Activated CD4-positive, alpha-beta memory T cell treated with anti-CD3 and anti-CD28 coated beads, Interleukin-2, amount 10 ng/mL, durations not matched to agents 7 days and 5 days (primary cell): ENCODE results near the gene ITGAD. TPM values are rescaled to one million over a fixed set of nuclear protein-coding genes. Genes with fewer than 3 reads are reported as not detected.
A peak's percentile ranks its signal among the peaks of the same experiment; 100 is the strongest.

Source experiments
- CTCF ChIA-PET: fragments of 350-600 bp; sonication (Branson Sonifier 250); formaldehyde crosslinking; loops from one replicate; lab custom pipeline; 2021; ENCODE audit warnings: antibody characterized with exemption, inconsistent platforms; lab: Charles Lee
- POLR2A ChIA-PET: fragments of 350-600 bp; sonication (Branson Sonifier 250); formaldehyde crosslinking; loops from one replicate; lab custom pipeline; 2021; ENCODE audit warnings: antibody characterized with exemption; lab: Charles Lee
- DNase-seq: peaks from one replicate; pipeline ENCODE4 v3.0.0-alpha.2; 2020
- H3K27ac Mint-ChIP-seq: one replicate; pipeline ENCODE4 v1.8.0; 2021; ENCODE audit warnings: mild to moderate bottlenecking, mixed read lengths
- H3K27me3 Mint-ChIP-seq: one replicate; pipeline ENCODE4 v1.8.0; 2021; ENCODE audit warnings: mixed read lengths
- H3K36me3 Mint-ChIP-seq: one replicate; pipeline ENCODE4 v1.8.0; 2021; ENCODE audit warnings: low read depth, mixed read lengths
- H3K4me1 Mint-ChIP-seq: one replicate; pipeline ENCODE4 v1.8.0; 2021; ENCODE audit warnings: mixed read lengths
- H3K4me3 Mint-ChIP-seq: one replicate; pipeline ENCODE4 v1.8.0; 2021; ENCODE audit warnings: mild to moderate bottlenecking, mixed read lengths
- H3K9me3 Mint-ChIP-seq: one replicate; pipeline ENCODE4 v1.8.0; 2021; ENCODE audit warnings: mixed read lengths
- total RNA-seq, 2 experiments: library from RNA; stranded (reverse); gene quantifications; one replicate each; pipeline ENCODE4 v1.2.3, GENCODE V29; 2021

The ITGAD gene
- total RNA-seq, 2 experiments from 2014 or later, result not detected

GRCh38 chr16:31460582-31461002 is 67.5 kb downstream of the ITGAD start:
- Mint-ChIP-seq H3K4me1 (peaks cover 41% of the 10 kb centered on the region), H3K9me3 (no peaks in the 10 kb centered on the region), H3K27me3 (no peaks in the 10 kb centered on the region), H3K4me3 (peak overlapping the region; percentile 86), H3K27ac (peak overlapping the region; percentile 92), H3K36me3 (peaks cover 31% of the 10 kb centered on the region)
- DNase-seq, result no peak
- POLR2A ChIA-PET, result interaction anchor here (0.7 to 5.2 kb wide), 19 partner anchors 9 to 421 kb away, joined by 3 to 66 read pairs (median 4); partner anchors contain the start of genes FUS, ITGAX, PYCARD and RUSF1
- CTCF ChIA-PET, result interaction anchor here (0.9 to 6.7 kb wide), 36 partner anchors 9 to 646 kb away, joined by 3 to 69 read pairs (median 4); partner anchors contain the start of genes FUS, HSD3B7, PYCARD and RUSF1

GRCh38 chr16:31461201-31461920 is 68.2 kb downstream of the ITGAD start:
- Mint-ChIP-seq H3K27ac (peak overlapping the region; percentile 42), H3K4me1 (peaks cover 34% of the 10 kb centered on the region), H3K9me3 (no peaks in the 10 kb centered on the region), H3K27me3 (no peaks in the 10 kb centered on the region), H3K36me3 (peaks cover 31% of the 10 kb centered on the region), H3K4me3 (no peak overlapping the region)
- no peak for DNase-seq
- ChIA-PET CTCF (interaction anchor here (0.6 to 6.7 kb wide), 34 partner anchors 9 to 511 kb away, joined by 3 to 69 read pairs (median 5); partner anchors contain the start of genes HSD3B7, PYCARD, RUSF1 and TGFB1I1), POLR2A (interaction anchor here (0.7 to 5.2 kb wide), 13 partner anchors 15 to 420 kb away, joined by 3 to 66 read pairs (median 20); partner anchors contain the start of genes FUS, PYCARD, RUSF1 and ZNF267)

GRCh38 chr16:31461921-31462804 is 69.0 kb downstream of the ITGAD start:
- no peaks in the 10 kb centered on the region for H3K9me3 Mint-ChIP-seq
- no peak overlapping the region for H3K27ac Mint-ChIP-seq
- peaks cover 32% of the 10 kb centered on the region for H3K4me1 Mint-ChIP-seq
- POLR2A ChIA-PET, result interaction anchor here (1.1 to 5.2 kb wide), 2 partner anchors 283 to 411 kb away, joined by 3 to 66 read pairs; partner anchors contain the start of genes FUS and ZNF267
- no peak for DNase-seq
- H3K4me3 Mint-ChIP-seq, result no peak overlapping the region
- H3K27me3 Mint-ChIP-seq, result no peaks in the 10 kb centered on the region
- CTCF ChIA-PET, result interaction anchor here (1.9 to 6.7 kb wide), 2 partner anchors 8 to 407 kb away, joined by 15 to 69 read pairs; partner anchors contain the start of gene TGFB1I1
- peaks cover 32% of the 10 kb centered on the region for H3K36me3 Mint-ChIP-seq

- DNase-seq, result no peak
These were observed 71.2 kb downstream of the ITGAD start for GRCh38 chr16:31464348-31464769.

GRCh38 chr16:31464781-31465260 is 71.7 kb downstream of the ITGAD start:
- Mint-ChIP-seq H3K27me3 (no peaks in the 10 kb centered on the region), H3K4me3 (no peak overlapping the region), H3K36me3 (peaks cover 26% of the 10 kb centered on the region), H3K27ac (no peak overlapping the region), H3K4me1 (peaks cover 27% of the 10 kb centered on the region), H3K9me3 (no peaks in the 10 kb centered on the region)
- DNase-seq, result no peak
- POLR2A ChIA-PET, result no interaction called here
- CTCF ChIA-PET, result no interaction called here

More at GRCh38 chr16:31464348-31464769, 71.2 kb downstream of the ITGAD start:
- ChIA-PET POLR2A (no interaction called here), CTCF (no interaction called here)
- Mint-ChIP-seq H3K4me1 (peaks cover 27% of the 10 kb centered on the region), H3K9me3 (no peaks in the 10 kb centered on the region), H3K27ac (no peak overlapping the region), H3K27me3 (no peaks in the 10 kb centered on the region), H3K4me3 (no peak overlapping the region), H3K36me3 (peaks cover 26% of the 10 kb centered on the region)

GRCh38 chr16:31465788-31466370 is 72.7 kb downstream of the ITGAD start:
- Mint-ChIP-seq H3K9me3 (no peaks in the 10 kb centered on the region), H3K4me1 (peaks cover 18% of the 10 kb centered on the region), H3K36me3 (peaks cover 26% of the 10 kb centered on the region), H3K27ac (no peak overlapping the region), H3K4me3 (no peak overlapping the region), H3K27me3 (peaks cover 4% of the 10 kb centered on the region)
- ChIA-PET CTCF (no interaction called here), POLR2A (no interaction called here)
- DNase-seq, result no peak

GRCh38 chr16:31466381-31466841 is 73.3 kb downstream of the ITGAD start:
- H3K27me3 Mint-ChIP-seq, result peaks cover 8% of the 10 kb centered on the region
- no peak overlapping the region for H3K4me3 Mint-ChIP-seq
- H3K27ac Mint-ChIP-seq, result no peak overlapping the region
- DNase-seq, result no peak
- peaks cover 13% of the 10 kb centered on the region for H3K4me1 Mint-ChIP-seq
- H3K36me3 Mint-ChIP-seq, result peaks cover 26% of the 10 kb centered on the region
- CTCF ChIA-PET, result no interaction called here
- POLR2A ChIA-PET, result no interaction called here
- no peaks in the 10 kb centered on the region for H3K9me3 Mint-ChIP-seq

- Mint-ChIP-seq H3K9me3 (no peaks in the 10 kb centered on the region), H3K4me3 (no peak overlapping the region)
These were observed 74.1 kb downstream of the ITGAD start for GRCh38 chr16:31467151-31467773.

GRCh38 chr16:31467858-31468257 is 74.7 kb downstream of the ITGAD start:
- no peak overlapping the region for H3K4me3 Mint-ChIP-seq
- CTCF ChIA-PET, result interaction anchor here (1.3 kb wide), 1 partner anchor 9 kb away, joined by 4 read pairs; the partner anchor contains the start of gene ARMC5
- POLR2A ChIA-PET, result no interaction called here
- H3K9me3 Mint-ChIP-seq, result no peaks in the 10 kb centered on the region
- H3K4me1 Mint-ChIP-seq, result peaks cover 18% of the 10 kb centered on the region
- no peak overlapping the region for H3K27ac Mint-ChIP-seq
- H3K36me3 Mint-ChIP-seq, result peaks cover 22% of the 10 kb centered on the region
- DNase-seq, result no peak
- H3K27me3 Mint-ChIP-seq, result peaks cover 15% of the 10 kb centered on the region

More at GRCh38 chr16:31467151-31467773, 74.1 kb downstream of the ITGAD start:
- POLR2A ChIA-PET, result no interaction called here
- peaks cover 10% of the 10 kb centered on the region for H3K27me3 Mint-ChIP-seq
- peaks cover 26% of the 10 kb centered on the region for H3K36me3 Mint-ChIP-seq
- no peak for DNase-seq
- CTCF ChIA-PET, result no interaction called here
- H3K4me1 Mint-ChIP-seq, result peaks cover 14% of the 10 kb centered on the region
- no peak overlapping the region for H3K27ac Mint-ChIP-seq

- ChIA-PET CTCF (interaction anchor here (3.4 kb wide), 1 partner anchor 10 kb away, joined by 15 read pairs; no protein-coding TSS in a partner anchor), POLR2A (interaction anchor here (1.6 kb wide), 1 partner anchor 10 kb away, joined by 3 read pairs; no protein-coding TSS in a partner anchor)
- no peak for DNase-seq
- H3K4me1 Mint-ChIP-seq, result peaks cover 18% of the 10 kb centered on the region
- no peaks in the 10 kb centered on the region for H3K9me3 Mint-ChIP-seq
- peaks cover 34% of the 10 kb centered on the region for H3K27me3 Mint-ChIP-seq
- H3K36me3 Mint-ChIP-seq, result peaks cover 8% of the 10 kb centered on the region
- H3K27ac Mint-ChIP-seq, result no peak overlapping the region
- H3K4me3 Mint-ChIP-seq, result no peak overlapping the region
These were observed 77.5 kb downstream of the ITGAD start for GRCh38 chr16:31470615-31471014.

- H3K4me1 Mint-ChIP-seq, result peaks cover 21% of the 10 kb centered on the region
- H3K9me3 Mint-ChIP-seq, result no peaks in the 10 kb centered on the region
- H3K27ac Mint-ChIP-seq, result no peak overlapping the region
- H3K4me3 Mint-ChIP-seq, result no peak overlapping the region
- CTCF ChIA-PET, result interaction anchor here (3.4 kb wide), 1 partner anchor 10 kb away, joined by 15 read pairs; no protein-coding TSS in a partner anchor
- POLR2A ChIA-PET, result interaction anchor here (1.6 kb wide), 1 partner anchor 11 kb away, joined by 3 read pairs; no protein-coding TSS in a partner anchor
- peaks cover 4% of the 10 kb centered on the region for H3K36me3 Mint-ChIP-seq
- DNase-seq, result no peak
- H3K27me3 Mint-ChIP-seq, result peaks cover 37% of the 10 kb centered on the region
These were observed 78.2 kb downstream of the ITGAD start for GRCh38 chr16:31471241-31471874.
